GM12891 (cell line): ENCODE data around the gene RASEF.

ENCODE experiments used
- POLR2A ChIP-seq: IDR thresholded peaks from 2 replicates; pipeline ENCODE4 v1.6.1; 2011; ENCODE audit warnings: low read depth, low read length, control low read depth
- POLR2AphosphoS5 ChIP-seq: IDR thresholded peaks from 2 replicates; pipeline ENCODE4 v1.6.1; 2011; ENCODE audit warnings: low read depth, low read length, control low read depth

GRCh38 chr9:83060556-83060955 is 2.4 kb downstream of the RASEF start:
- TF ChIP-seq POLR2AphosphoS5 (no peak), POLR2A (no peak)
